ENCODE results near the gene DGKB.

The DGKB gene

DNA sequence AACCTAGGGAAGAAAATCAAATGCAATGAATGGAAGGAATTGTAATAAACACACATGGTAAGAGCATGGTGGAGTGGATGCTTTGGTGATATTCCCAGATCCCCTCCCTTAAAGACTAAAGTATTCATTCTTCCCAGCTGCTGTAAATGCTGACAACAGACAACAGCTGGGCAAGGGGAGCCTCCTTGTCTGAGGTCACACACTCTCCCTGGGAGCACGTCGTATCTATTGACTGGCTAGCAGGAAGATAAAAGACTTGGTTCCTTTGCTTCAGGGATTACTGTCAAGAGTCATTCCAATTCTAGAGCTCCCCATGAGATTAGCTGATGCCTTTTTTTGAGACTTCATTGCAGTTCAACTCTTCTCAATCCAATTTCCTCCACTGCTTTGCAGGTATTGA is 469.6 kb downstream of the DGKB start:
- no peak for DNase-seq

- DNase-seq = no peak
Measured at GRCh38 chr7:14430926-14431325, 471.6 kb downstream of the DGKB start.

GRCh38 chr7:14425559-14425958 is 477.0 kb downstream of the DGKB start:
- DNase-seq = no peak

DNA sequence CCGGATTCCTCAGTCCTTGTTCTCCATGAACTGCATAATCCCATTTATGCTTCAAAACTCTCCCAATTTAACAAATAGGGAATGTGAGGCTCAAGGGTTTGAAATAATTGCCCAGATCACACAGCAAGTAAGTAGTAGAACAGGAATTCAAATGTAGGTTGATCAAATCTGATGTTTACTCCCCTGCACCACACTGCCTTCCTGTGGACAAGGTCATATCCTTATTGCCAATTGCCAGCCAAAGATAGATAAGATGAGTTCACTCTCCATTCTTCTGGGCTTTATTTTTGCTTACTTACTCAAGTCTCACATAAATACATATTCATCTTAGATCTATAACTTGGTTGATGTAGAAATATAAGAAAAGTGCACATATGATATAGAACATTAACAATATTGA is 477.9 kb downstream of the DGKB start:
- no peak for DNase-seq

DNA sequence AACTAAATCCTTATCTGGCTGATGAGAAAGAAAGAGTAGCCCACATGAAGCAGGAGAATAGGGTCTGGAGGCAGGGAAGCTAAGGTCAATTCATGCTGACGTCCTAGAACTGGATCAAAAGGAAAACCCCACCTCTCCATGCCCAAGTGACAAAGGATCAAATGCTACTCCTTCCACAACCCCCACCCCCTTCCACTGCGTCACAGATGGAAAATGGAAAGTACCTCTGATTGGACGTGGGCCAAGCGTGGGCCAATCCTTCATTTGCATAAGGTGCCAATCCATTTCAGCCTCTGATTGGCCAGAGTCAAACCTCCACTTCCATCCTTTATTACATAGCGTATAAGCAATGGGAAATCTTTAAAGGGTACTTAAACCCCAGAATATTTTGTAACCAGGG is 481.8 kb downstream of the DGKB start:
- no peak for DNase-seq

- DNase-seq = no peak
Measured at GRCh38 chr7:14419531-14419930, 483.0 kb downstream of the DGKB start.

GRCh38 chr7:14418633-14419032 is 483.9 kb downstream of the DGKB start:
- no peak for DNase-seq

GRCh38 chr7:14414274-14414986 is 488.1 kb downstream of the DGKB start:
- DNase-seq = no peak

GRCh38 chr7:14407246-14408015 is 495.1 kb downstream of the DGKB start:
- no peak for DNase-seq

GRCh38 chr7:14403587-14403986 is 499.0 kb downstream of the DGKB start:
- DNase-seq = no peak

- DNase-seq = no peak
Measured at GRCh38 chr7:14400271-14400670, 502.3 kb downstream of the DGKB start.

DNA sequence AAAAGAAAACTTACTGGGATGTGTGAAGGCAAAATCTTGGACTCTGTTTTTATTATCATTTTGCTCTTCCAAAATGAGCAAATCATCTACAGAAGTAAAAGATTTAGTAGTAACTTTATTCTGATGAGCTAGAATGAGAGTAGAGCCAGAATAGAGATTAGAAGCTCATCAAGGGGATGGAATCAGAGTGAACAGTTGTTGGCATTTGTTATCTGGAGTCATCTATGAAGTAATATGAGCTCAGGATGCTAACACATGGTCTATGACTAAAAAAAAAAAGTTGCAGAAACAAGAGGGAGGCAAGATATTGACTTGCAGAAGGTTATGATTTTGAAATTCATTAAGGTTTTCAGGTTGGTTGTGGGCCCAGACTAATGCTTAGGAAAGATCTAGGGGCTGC is 504.0 kb downstream of the DGKB start:
- no peak for DNase-seq

DNA sequence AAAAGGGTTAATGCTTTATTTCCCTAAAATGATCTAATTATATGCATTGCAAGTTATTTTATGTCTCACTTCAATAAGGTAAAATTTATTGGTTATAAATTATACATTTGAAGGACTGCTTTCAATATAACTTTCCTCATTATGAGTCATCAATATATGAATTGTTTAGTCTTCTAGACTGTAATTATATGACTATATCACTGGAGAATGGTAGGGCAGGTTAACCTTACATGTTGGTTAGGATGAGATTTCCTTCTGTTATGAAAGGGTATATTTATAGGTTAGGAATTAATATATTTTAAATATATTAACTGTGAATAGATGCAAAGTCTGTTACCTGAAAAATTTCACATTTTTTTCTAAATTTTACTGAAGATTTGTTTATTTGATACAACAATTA is 506.7 kb downstream of the DGKB start:
- DNase-seq = no peak

DNA sequence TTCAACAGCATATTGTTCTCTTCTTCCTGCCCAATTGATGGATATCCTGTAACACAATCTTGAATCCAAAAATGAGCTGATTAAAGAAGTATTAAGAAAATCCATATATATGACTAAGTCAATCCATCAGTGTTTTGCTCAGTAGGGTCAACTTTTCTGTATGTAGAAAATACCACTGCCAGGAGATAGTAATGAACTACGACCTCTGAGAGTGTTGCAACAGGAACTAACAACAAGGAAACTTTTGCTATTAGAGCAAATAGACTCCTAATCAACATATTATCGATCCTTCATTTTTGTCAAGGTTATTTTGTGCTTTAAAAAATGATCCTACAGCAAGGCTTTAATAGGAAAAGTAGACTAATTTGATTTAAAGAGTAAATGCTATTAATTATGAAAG is 507.8 kb downstream of the DGKB start:
- DNase-seq = no peak

DNA sequence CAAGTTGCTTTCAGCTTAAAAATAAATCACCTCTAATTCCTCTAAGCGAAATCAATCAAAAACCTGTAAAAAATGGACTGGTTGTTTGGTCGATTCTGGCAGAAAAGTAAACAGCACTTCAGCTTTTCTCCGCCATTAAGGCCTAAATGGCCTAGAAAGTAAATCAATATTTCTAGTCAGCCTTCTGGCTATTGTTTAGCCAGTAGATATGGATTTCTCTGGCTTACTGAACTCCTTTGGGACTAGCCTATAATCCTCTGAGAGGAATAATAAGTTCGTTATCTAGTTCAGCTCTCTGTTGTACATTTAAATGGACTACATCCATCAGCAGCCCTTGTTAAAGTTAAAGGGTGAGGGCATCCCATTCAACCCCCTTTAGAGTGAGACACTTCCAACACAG is 513.0 kb downstream of the DGKB start:
- DNase-seq = no peak

- DNase-seq = no peak
Measured at GRCh38 chr7:14389181-14389591, 513.4 kb downstream of the DGKB start.

- DNase-seq = no peak
Measured at GRCh38 chr7:14385074-14385473, 517.5 kb downstream of the DGKB start.

GRCh38 chr7:14381936-14382335 is 520.6 kb downstream of the DGKB start:
- DNase-seq = no peak

DNA sequence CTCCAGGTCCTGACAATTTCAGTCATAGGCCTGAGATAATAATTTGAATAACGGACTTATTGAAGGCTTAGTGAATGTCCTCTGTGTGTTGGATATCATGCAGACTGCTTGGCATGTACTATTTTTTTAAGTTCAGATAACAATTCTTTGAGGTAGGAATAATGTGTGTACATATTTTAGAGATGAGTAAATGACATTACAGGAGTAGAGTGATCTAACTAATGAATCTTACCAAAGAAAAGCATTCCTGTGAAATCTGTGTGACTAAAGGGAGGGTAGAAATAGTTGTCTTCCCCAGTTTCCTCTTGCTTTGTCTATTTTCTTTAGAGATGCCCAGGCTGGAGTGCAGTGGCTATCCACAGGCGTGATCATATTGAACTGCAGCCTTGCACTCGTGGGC is 521.2 kb downstream of the DGKB start:
- no peak for DNase-seq

- DNase-seq = no peak
Measured at GRCh38 chr7:14380881-14381280, 521.7 kb downstream of the DGKB start.

DNA sequence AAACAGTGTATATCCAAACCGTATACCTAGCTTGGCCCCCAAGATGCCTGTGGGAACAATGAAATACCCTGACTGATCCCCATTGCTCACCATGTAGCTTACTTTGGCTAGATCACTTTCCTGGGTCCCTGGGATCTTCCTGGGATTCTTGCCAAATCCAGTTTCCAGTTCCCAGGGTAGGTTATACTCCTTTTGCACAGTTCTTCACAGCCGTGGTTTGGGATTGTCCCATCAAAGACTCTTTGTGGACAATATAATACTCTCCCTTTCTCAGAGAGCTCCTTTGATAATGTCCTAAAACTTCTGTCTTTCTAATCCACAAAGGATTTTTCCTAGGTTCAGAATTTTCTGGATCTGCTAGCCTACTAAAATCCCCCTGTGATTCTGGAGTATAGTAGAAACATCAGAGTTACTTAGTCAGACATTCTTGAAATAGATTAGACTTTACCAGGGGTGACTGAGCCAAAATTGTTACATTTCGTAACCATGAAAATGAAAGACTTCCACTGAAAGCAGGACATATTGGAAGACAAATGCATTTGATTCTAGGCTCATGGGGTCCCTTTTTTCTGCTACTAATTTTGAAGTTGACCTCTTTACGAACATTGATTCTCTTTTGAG is 524.8 kb downstream of the DGKB start:
- no peak for DNase-seq

- no peak for DNase-seq
Measured at GRCh38 chr7:14376711-14377110, 525.8 kb downstream of the DGKB start.

- no peak for DNase-seq
Measured at GRCh38 chr7:14375998-14376397, 526.6 kb downstream of the DGKB start.

- no peak for DNase-seq
Measured at GRCh38 chr7:14374336-14374735, 528.2 kb downstream of the DGKB start.
